Measurements from ENCODE around the gene CHGA.

The CHGA gene

DNA sequence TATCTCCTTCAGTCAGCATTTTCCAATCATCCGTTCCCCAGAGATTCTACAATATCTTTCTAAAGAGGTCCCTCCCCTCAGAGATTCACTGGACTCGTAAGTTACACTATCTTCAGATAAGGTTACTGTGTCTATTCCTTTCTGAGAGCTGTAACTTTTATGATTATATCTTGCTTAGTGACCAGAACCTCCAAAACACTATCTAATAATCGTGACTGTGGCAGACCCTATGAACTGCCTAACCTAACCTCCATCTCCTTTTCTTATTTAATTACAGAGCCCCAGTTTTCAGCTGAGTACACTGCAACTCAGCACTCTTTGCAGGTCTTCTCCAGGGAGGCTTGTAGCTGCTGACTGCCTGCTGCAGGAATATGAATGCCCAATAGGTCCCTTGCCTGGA lies 38.5 kb upstream of the CHGA start:
- no peak overlapping the region for H3K4me3 ChIP-seq (ENCODE audit: low read depth, low read length)
- DNase-seq (ENCODE audit: low read depth), result no peak
- no peak for TF ChIP-seq CTCF (conservative IDR thresholded peaks at IDR 0.05; ENCODE audit: low read depth, low read length)

DNA sequence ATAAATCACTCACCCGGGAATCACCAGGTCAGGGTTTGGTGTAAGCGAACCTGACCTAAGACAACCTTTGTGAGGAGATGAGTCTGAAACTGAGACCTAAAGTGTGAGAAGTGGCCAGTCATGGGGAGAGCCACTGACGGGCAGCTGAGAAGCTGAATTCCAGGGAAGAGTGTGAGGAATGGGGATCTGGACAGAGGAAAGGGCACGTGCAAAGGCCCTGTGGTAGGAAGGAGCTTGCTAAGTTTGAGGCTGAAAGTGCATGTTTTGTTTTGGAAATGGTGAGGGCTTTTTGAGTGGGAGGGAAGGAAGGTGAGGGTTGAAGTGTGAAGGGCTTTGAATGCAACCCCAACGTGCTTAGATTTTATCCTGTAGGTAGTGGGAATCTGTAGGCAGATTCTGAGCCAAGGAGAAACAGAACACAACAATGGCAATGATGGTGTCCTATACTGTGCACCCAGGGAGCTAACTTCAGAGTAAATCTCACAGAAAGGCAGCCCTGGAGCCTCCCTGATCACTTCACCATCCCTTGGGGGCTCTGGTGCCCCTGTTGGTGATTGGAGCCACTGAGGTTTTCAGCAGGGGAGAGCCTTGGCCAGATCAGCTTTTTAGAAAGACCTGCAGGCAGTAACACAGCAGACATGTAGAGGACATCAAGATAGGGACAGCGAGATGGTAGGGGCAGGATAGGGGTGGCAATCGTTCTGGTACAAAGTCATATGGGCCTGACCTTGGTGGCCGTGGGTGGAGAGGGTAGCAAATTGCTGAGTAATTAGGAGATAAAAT lies 37.5 kb upstream of the CHGA start:
- no peak for DNase-seq (ENCODE audit: low read depth)
- no peak overlapping the region for H3K4me3 ChIP-seq (ENCODE audit: low read depth, low read length)
- TF ChIP-seq CTCF (conservative IDR thresholded peaks at IDR 0.05; ENCODE audit: low read depth, low read length), result no peak

DNA sequence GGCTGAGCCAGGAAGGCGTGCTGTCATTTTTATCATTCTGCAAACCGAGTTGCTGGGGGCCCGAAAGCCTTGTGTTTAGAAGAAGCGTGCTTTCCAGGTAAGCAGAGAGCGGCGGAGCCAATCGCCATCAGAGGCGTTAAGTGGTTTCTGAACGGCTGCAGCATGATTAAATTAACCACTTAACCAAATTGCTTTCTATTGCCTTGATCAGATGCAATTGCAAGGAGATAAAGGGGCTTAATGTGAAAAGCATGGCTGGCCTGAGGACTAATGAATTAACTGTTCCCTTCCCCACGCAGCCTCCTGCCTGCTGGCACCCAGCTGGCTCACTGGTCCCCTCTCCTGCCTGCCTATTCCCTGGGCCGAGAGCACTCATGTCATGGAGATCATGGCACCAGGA lies 36.6 kb upstream of the CHGA start:
- DNase-seq (ENCODE audit: low read depth), result no peak
- no peak for TF ChIP-seq CTCF (conservative IDR thresholded peaks at IDR 0.05; ENCODE audit: low read depth, low read length)
- no peak overlapping the region for H3K4me3 ChIP-seq (ENCODE audit: low read depth, low read length)

DNA sequence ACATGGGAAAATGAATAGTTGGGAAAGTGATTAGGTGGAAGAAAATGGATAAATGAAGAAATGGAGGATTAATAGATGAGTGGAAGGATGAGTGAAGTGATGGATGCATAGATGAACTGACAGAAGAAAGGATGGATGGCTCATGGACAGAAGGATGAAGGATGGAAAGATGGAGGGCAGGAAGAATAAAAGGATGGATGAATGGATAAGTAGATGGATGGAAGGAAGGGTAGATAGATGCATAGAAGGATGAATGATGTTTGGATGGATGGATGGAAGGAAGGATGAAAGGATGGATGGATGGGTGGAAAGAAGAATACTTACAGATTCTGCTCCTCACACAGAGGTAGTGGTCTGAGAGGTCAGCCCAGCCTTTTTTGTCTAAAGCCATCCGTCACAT lies 35.8 kb upstream of the CHGA start:
- H3K4me3 ChIP-seq (ENCODE audit: low read depth, low read length), result no peak overlapping the region
- no peak for DNase-seq (ENCODE audit: low read depth)
- no peak for TF ChIP-seq CTCF (conservative IDR thresholded peaks at IDR 0.05; ENCODE audit: low read depth, low read length)

DNA sequence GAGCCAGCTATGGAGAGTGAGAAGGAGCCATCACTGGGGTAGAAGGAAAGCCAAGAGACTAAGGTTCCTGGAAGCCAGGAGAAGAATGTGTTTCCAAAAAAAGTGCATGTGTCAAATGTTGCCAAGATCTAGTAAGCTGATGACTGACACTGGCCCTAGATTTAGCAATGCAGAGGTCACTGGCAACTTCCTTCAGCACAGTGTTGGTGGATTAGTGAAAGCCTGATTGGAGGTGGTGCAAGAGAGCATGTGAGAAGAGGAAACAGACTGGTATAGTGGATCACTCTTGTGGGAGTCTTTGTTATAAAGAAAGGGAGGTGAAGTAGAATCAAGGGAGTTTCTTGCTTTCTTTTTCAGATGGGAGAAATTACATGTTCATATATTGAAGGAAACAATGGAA lies 34.1 kb upstream of the CHGA start:
- no peak overlapping the region for H3K4me3 ChIP-seq (ENCODE audit: low read depth, low read length)
- no peak for TF ChIP-seq CTCF (conservative IDR thresholded peaks at IDR 0.05; ENCODE audit: low read depth, low read length)
- DNase-seq (ENCODE audit: low read depth), result no peak

DNA sequence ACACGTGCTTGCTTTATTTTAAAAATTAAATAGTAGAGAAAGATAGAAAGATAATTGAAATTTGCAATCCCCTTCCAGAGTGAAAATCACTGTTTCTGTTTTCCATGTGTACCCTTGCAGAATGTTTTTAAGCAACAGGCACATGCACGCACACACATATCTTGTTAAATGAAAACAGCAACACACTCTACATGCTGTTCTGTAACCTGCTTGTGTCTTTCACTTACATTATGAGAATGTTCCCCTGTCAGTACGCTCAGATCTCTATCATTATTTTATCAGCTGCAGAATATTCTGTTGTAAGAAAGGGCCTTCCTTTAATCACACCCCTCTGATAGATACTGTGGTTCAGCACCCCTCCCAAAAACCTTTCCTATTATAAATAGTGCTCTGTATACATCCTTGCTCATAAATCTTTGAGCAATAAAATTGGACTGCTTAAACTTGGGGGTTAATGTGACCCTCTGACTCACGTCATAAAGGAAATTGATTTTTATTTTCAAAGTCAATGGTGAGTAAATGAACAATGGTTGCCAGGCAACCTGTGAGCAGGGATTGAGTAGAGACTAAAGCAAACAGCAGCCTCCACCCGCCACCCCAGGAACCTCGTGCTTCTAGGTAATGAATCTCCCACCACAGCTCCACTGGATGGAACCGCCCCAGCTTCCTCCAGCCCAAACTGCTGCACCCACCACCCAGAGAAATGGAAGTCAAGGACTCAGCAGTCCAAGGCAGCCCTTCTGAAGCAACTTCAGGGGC lies 31.9 kb upstream of the CHGA start:
- DNase-seq (ENCODE audit: low read depth), result no peak
- TF ChIP-seq CTCF (conservative IDR thresholded peaks at IDR 0.05; ENCODE audit: low read depth, low read length), result no peak
- H3K4me3 ChIP-seq (ENCODE audit: low read depth, low read length), result no peak overlapping the region
